Endothelial cell of umbilical vein (primary cell): Measurements from ENCODE around the gene IFNA10. TPM values are rescaled to one million over a fixed set of nuclear protein-coding genes. Genes with fewer than 3 reads are reported as not detected.

ENCODE experiments used
- BruUV-seq: library from RNA; stranded (reverse); fragments of 400-500 nt; replicated peaks from 2 replicates; lab custom pipeline; 2021; lab: Mats Ljungman, UMichigan
- CTCF ChIA-PET: fragments of 300-600, 350-600 bp; sonication (Branson Sonifier 250); formaldehyde crosslinking; loops from one replicate; lab custom pipeline; 2021; ENCODE audit warnings: antibody characterized with exemption, inconsistent platforms; lab: Charles Lee
- POLR2A ChIA-PET: fragments of 300-600, 350-600 bp; sonication (Branson Sonifier 250); formaldehyde crosslinking; loops from one replicate; lab custom pipeline; 2021; ENCODE audit warnings: antibody characterized with exemption, inconsistent platforms; lab: Charles Lee
- DNase-seq: peaks from one replicate; pipeline ENCODE4 v3.0.0-alpha.2; 2011; ENCODE audit warnings: low read depth, low spot score
- FAIRE-seq: peaks from 2 replicates; lab custom pipeline; 2011; peaks lifted over from hg19 to GRCh38; lab: Jason Lieb, UNC
- H2AFZ ChIP-seq: 2 replicates; pipeline ENCODE4 v1.6.0; 2012; ENCODE audit warnings: low read depth, low read length, control low read depth, inconsistent platforms
- H3K27ac ChIP-seq: 2 replicates; pipeline ENCODE4 v1.5.1; 2011; ENCODE audit warnings: low read depth, mild to moderate bottlenecking, control low read depth, low read length, moderate library complexity; ENCODE audit not compliant: insufficient read depth
- H3K27me3 ChIP-seq, 2 experiments: 2 replicates each; pipeline versions ENCODE4 v1.6.0 to v1.6.1; 2011; ENCODE audit warnings: low read length in 2 of 2, mixed read lengths in 1 of 2; ENCODE audit not compliant: control insufficient read depth in 2 of 2, insufficient read depth in 2 of 2
- H3K36me3 ChIP-seq, 2 experiments: 2 replicates in 1 of 2; 3 replicates in 1 of 2; pipeline ENCODE4 v1.5.1; 2011; ENCODE audit warnings: low read length in 2 of 2, mild to moderate bottlenecking in 1 of 2, moderate library complexity in 1 of 2; ENCODE audit not compliant: control insufficient read depth in 2 of 2, insufficient read depth in 2 of 2; ENCODE audit errors: extremely low read depth in 1 of 2
- H3K4me1 ChIP-seq: 3 replicates; pipeline ENCODE4 v1.5.1; 2011; ENCODE audit warnings: mild to moderate bottlenecking, low read length; ENCODE audit not compliant: control insufficient read depth, insufficient read depth; ENCODE audit errors: extremely low read depth
- H3K4me2 ChIP-seq: 2 replicates; pipeline ENCODE4 v1.6.1; 2011; ENCODE audit warnings: low read length, control low read depth, mixed read lengths; ENCODE audit not compliant: insufficient read depth
- H3K4me3 ChIP-seq, 3 experiments: fragments of 200-600 bp in 1 of 3; sonication (generic), shearing (Covaris generic) in 1 of 3; replicated peaks in 1 of 3; 2 replicates each; pipeline ENCODE4 v1.5.1; 2011 to 2016; ENCODE audit warnings: control low read depth in 3 of 3, low read length in 3 of 3, mild to moderate bottlenecking in 2 of 3, inconsistent platforms in 1 of 3, low read depth in 1 of 3, moderate library complexity in 1 of 3; ENCODE audit not compliant: insufficient read depth in 1 of 3
- H3K79me2 ChIP-seq: 2 replicates; pipeline ENCODE4 v1.6.0; 2012; ENCODE audit warnings: low read length, inconsistent platforms; ENCODE audit not compliant: control insufficient read depth, insufficient read depth
- H3K9ac ChIP-seq: replicated peaks from 2 replicates; pipeline ENCODE3; 2011; ENCODE audit warnings: low read length, control low read depth; ENCODE audit not compliant: insufficient read depth; ENCODE audit errors: extremely low read depth
- H3K9me1 ChIP-seq: replicated peaks from 3 replicates; pipeline ENCODE4 v1.6.0; 2011; ENCODE audit warnings: mild to moderate bottlenecking, low read length; ENCODE audit not compliant: control insufficient read depth, insufficient read depth; ENCODE audit errors: extremely low read depth
- H3K9me3 ChIP-seq: replicated peaks from 2 replicates; pipeline ENCODE4 v1.5.1; 2012; ENCODE audit warnings: low read length, inconsistent platforms; ENCODE audit not compliant: control insufficient read depth, insufficient read depth
- H4K20me1 ChIP-seq: replicated peaks from 2 replicates; pipeline ENCODE3; 2011; ENCODE audit warnings: mild to moderate bottlenecking, low read length; ENCODE audit not compliant: control insufficient read depth, insufficient read depth; ENCODE audit errors: extremely low read depth
- CTCF ChIP-seq, 2 donors: IDR thresholded peaks; 1 replicate in 1 of 2; 2 replicates in 1 of 2; pipeline ENCODE4 v1.5.1; 2011; ENCODE audit warnings: low read length in 2 of 2, mild to moderate bottlenecking in 2 of 2, moderate library complexity in 2 of 2, control low read depth in 1 of 2, inconsistent platforms in 1 of 2, low read depth in 1 of 2; ENCODE audit not compliant: insufficient read depth in 1 of 2; ENCODE audit errors: extremely low read depth in 1 of 2
- EZH2 ChIP-seq: IDR thresholded peaks from 2 replicates; pipeline ENCODE4 v1.6.1; 2012; ENCODE audit warnings: borderline replicate concordance, low read depth, mild to moderate bottlenecking, moderate library complexity, low read length, inconsistent platforms; ENCODE audit not compliant: severe bottlenecking
- FOS ChIP-seq: IDR thresholded peaks from 2 replicates; pipeline ENCODE4 v1.6.1; 2011; ENCODE audit warnings: mild to moderate bottlenecking, low read length, moderate library complexity, borderline replicate concordance; ENCODE audit not compliant: insufficient read depth
- GATA2 ChIP-seq: IDR thresholded peaks from 2 replicates; pipeline ENCODE4 v1.7.0; 2011; ENCODE audit warnings: low read depth, mild to moderate bottlenecking, moderate library complexity, mixed read lengths, low read length; ENCODE audit not compliant: insufficient read length, insufficient read depth
- JUN ChIP-seq: IDR thresholded peaks from 2 replicates; pipeline ENCODE4 v1.6.1; 2011; ENCODE audit warnings: borderline replicate concordance, low read depth; ENCODE audit not compliant: insufficient read length, insufficient read depth
- MAX ChIP-seq: IDR thresholded peaks from 2 replicates; pipeline ENCODE4 v1.6.1; 2011; ENCODE audit not compliant: insufficient read depth, insufficient read length
- MYC ChIP-seq: IDR thresholded peaks from one replicate; pipeline ENCODE4 v1.6.1; 2011; ENCODE audit warnings: mild to moderate bottlenecking, low read depth, low read length
- POLR2A ChIP-seq: IDR thresholded peaks from 2 replicates; pipeline ENCODE4 v1.6.1; 2012; ENCODE audit warnings: low read depth, mild to moderate bottlenecking, control low read depth, low read length
- POLR2AphosphoS5 ChIP-seq: IDR thresholded peaks from 2 replicates; pipeline ENCODE4 v1.6.1; 2012; ENCODE audit warnings: low read depth, mild to moderate bottlenecking, control low read depth, low read length, moderate library complexity; ENCODE audit not compliant: insufficient read depth
- dilution Hi-C: fragments of 300-500 bp; cut with MboI; formaldehyde crosslinking; loops from one replicate; pipeline ENCODE4 v1.15.0; 2019; ENCODE audit warnings: low sequenced_read_pairs; ENCODE audit not compliant: extremely low pct_ligation_motif_present
- intact Hi-C: fragments of 100-400 bp; cut with micrococcal nuclease; formaldehyde crosslinking; loops from one replicate; pipeline ENCODE4 v1.10.0; 2022
- polyA plus RNA-seq, 4 experiments: library from polyadenylated mRNA; depleted of rRNA in 3 of 4; stranded (reverse) in 3 of 4; unstranded in 1 of 4; fragments of >200 nt; gene quantifications; 2 replicates each; pipeline versions ENCODE4 v1.2.1 to v1.2.3, GENCODE V29; 2011 to 2012; ENCODE audit warnings: missing spikeins in 1 of 4
- total RNA-seq: library from RNA; stranded (reverse); gene quantifications from 2 replicates; pipeline ENCODE4 v1.2.3, GENCODE V29; 2021

IFNA10 gene
- total and polyA plus RNA-seq, 2 donors (not counting 3 experiments of a cell fraction or from before 2014, with no cell fraction given), result not detected

GRCh38 chr9:21244836-21245235 is 37.9 kb upstream of the IFNA10 start:
- Histone ChIP-seq H3K9me1 (peaks cover 2% of the 10 kb centered on the region), H2AFZ (no peak overlapping the region), H3K79me2 (no peaks in the 10 kb centered on the region), H3K36me3 (no peaks in the 10 kb centered on the region), H3K27me3 (peaks cover 5 to 20% of the 10 kb centered on the region in 2 experiments), H3K9ac (no peak overlapping the region), H3K27ac (no peak overlapping the region), H3K4me1 (no peaks in the 10 kb centered on the region), H3K4me2 (no peak overlapping the region), H3K4me3 (no peak overlapping the region), H3K9me3 (no peaks in the 10 kb centered on the region), H4K20me1 (peaks cover 2% of the 10 kb centered on the region)
- CTCF ChIA-PET, result interaction anchor here (1.8 kb wide), 1 partner anchor 9 kb away, joined by 5 read pairs; no protein-coding TSS in a partner anchor
- no peak for TF ChIP-seq POLR2A
- TF ChIP-seq MYC, result no peak
- TF ChIP-seq FOS, result no peak
- TF ChIP-seq MAX, result no peak
- TF ChIP-seq CTCF (IDR thresholded peaks at IDR 0.05; ENCODE audit: extremely low read depth in 1 of 2, insufficient read depth in 1 of 2, low read depth in 1 of 2, low read length in 2 of 2), result no peak
- TF ChIP-seq JUN, result no peak
- no peak for TF ChIP-seq GATA2
- no peak for TF ChIP-seq EZH2
- no peak for TF ChIP-seq POLR2AphosphoS5
- intact Hi-C loops, result no loop called here
- no peak for DNase-seq
- dilution Hi-C loops, result no loop called here
- no TSS peak for BruUV-seq
- no peak for FAIRE-seq
- POLR2A ChIA-PET, result no interaction called here
